ENCODE data around the gene PDXK. TPM values are rescaled to one million over a fixed set of nuclear protein-coding genes. Genes with fewer than 3 reads are reported as not detected.

PDXK gene
- total and polyA plus RNA-seq, 2 of the 13 experiments (the other 11 are each of a cell fraction or from before 2014, with no cell fraction given) = 114 to 184 TPM

DNA sequence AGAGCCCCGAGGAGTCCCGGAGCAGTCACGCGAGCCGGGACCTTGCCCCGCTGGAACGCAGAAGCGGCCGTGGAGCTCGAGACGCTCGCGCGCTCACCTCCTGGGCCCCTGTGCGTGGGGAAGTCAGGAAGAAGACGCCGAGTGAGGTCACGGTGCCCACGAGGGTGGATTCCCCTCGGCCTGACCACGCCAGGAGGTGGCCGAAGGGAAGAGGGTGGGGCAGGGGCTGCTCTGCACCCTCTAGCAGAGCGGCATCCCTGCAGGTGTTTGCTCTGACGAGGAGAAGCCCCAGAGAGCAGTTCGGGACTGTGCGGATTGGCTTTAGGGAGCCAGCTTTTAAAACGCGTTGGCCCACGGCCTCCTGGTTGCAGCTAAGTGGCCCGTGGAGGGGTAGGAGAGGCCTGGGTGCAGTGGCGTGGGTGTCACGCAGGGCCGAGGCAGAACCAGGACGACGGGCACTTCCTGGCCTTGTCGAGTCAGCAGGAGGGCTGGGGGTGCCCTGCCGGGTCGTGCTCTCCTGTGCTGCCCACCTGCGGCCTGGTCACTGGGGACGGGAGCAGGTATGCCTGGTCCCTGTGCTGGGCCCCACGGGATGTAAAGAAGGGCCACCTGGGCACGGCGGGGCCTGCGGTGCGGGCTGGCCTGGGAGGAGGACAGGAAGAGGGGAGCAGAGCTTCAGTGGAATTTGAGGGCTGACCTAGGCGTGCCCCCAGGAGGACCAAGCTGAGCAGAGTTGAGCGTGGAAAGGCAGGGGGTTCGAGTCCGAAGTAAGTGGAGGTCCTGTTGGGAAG lies 1.0 kb downstream of the PDXK start (continued):
- TF ChIP-seq ZNF552 (CRISPR knock-in tag; IDR thresholded peaks at IDR 0.05; ENCODE audit: borderline replicate concordance) (no peak), MTF1 (CRISPR knock-in tag; IDR thresholded peaks at IDR 0.05) (no peak), TCF7 (IDR thresholded peaks at IDR 0.05; ENCODE audit: low read depth) (no peak), PITX1 (CRISPR knock-in tag; IDR thresholded peaks at IDR 0.05) (no peak), SMYD3 (CRISPR knock-in tag; IDR thresholded peaks at IDR 0.05) (no peak), NFRKB (IDR thresholded peaks at IDR 0.05) (no peak), ZNF335 (CRISPR knock-in tag; IDR thresholded peaks at IDR 0.05) (0 out of 2 replicates have a peak, but pooled peaks have one; percentile 9), MXI1 (IDR thresholded peaks at IDR 0.05; ENCODE audit: borderline replicate concordance, low read depth, low read length) (no peak), TP53 (CRISPR knock-in tag; conservative IDR thresholded peaks at IDR 0.05) (no peak), RFXANK (CRISPR knock-in tag; IDR thresholded peaks at IDR 0.05) (no peak), WIZ (CRISPR knock-in tag; IDR thresholded peaks at IDR 0.05) (no peak), ZSCAN9 (CRISPR knock-in tag; IDR thresholded peaks at IDR 0.05; ENCODE audit: borderline replicate concordance) (0 out of 2 replicates have a peak, but pooled peaks have one; percentile 20), ZNF841 (CRISPR knock-in tag; IDR thresholded peaks at IDR 0.05; ENCODE audit: borderline replicate concordance) (no peak), SRSF9 (IDR thresholded peaks at IDR 0.05; ENCODE audit: borderline replicate concordance, insufficient read depth, low read depth, low read length, poor library complexity, severe bottlenecking) (no peak), ZNF546 (CRISPR knock-in tag; conservative IDR thresholded peaks at IDR 0.05) (no peak), ZNF530 (CRISPR knock-in tag; IDR thresholded peaks at IDR 0.05; ENCODE audit: low read depth) (no peak), POGZ (CRISPR knock-in tag; IDR thresholded peaks at IDR 0.05) (no peak), KLF13 (CRISPR knock-in tag; IDR thresholded peaks at IDR 0.05) (no peak)
- TF ChIP-seq, protein P1, sequence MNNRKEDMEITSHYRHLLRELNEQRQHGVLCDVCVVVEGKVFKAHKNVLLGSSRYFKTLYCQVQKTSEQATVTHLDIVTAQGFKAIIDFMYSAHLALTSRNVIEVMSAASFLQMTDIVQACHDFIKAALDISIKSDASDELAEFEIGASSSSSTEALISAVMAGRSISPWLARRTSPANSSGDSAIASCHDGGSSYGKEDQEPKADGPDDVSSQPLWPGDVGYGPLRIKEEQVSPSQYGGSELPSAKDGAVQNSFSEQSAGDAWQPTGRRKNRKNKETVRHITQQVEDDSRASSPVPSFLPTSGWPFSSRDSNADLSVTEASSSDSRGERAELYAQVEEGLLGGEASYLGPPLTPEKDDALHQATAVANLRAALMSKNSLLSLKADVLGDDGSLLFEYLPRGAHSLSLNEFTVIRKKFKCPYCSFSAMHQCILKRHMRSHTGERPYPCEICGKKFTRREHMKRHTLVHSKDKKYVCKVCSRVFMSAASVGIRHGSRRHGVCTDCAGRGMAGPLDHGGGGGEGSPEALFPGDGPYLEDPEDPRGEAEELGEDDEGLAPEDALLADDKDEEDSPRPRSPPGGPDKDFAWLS (CRISPR knock-in tag; IDR thresholded peaks at IDR 0.05; ENCODE audit: borderline replicate concordance) = no peak
- TF ChIP-seq, protein P2, sequence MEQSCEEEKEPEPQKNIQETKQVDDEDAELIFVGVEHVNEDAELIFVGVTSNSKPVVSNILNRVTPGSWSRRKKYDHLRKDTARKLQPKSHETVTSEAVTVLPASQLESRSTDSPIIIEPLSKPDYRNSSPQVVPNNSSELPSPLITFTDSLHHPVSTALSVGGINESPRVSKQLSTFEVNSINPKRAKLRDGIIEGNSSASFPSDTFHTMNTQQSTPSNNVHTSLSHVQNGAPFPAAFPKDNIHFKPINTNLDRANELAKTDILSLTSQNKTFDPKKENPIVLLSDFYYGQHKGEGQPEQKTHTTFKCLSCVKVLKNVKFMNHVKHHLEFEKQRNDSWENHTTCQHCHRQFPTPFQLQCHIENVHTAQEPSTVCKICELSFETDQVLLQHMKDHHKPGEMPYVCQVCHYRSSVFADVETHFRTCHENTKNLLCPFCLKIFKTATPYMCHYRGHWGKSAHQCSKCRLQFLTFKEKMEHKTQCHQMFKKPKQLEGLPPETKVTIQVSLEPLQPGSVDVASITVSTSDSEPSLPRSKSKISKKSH (CRISPR knock-in tag; IDR thresholded peaks at IDR 0.05; ENCODE audit: borderline replicate concordance) = 0 out of 2 replicates have a peak, but pooled peaks have one; percentile 19
- TF ChIP-seq, protein P3, sequence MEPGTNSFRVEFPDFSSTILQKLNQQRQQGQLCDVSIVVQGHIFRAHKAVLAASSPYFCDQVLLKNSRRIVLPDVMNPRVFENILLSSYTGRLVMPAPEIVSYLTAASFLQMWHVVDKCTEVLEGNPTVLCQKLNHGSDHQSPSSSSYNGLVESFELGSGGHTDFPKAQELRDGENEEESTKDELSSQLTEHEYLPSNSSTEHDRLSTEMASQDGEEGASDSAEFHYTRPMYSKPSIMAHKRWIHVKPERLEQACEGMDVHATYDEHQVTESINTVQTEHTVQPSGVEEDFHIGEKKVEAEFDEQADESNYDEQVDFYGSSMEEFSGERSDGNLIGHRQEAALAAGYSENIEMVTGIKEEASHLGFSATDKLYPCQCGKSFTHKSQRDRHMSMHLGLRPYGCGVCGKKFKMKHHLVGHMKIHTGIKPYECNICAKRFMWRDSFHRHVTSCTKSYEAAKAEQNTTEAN (CRISPR knock-in tag; conservative IDR thresholded peaks at IDR 0.05) = no peak
- TF ChIP-seq, protein P4, sequence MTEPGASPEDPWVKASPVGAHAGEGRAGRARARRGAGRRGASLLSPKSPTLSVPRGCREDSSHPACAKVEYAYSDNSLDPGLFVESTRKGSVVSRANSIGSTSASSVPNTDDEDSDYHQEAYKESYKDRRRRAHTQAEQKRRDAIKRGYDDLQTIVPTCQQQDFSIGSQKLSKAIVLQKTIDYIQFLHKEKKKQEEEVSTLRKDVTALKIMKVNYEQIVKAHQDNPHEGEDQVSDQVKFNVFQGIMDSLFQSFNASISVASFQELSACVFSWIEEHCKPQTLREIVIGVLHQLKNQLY (CRISPR knock-in tag; IDR thresholded peaks at IDR 0.05) = no peak
- TF ChIP-seq, protein P5, sequence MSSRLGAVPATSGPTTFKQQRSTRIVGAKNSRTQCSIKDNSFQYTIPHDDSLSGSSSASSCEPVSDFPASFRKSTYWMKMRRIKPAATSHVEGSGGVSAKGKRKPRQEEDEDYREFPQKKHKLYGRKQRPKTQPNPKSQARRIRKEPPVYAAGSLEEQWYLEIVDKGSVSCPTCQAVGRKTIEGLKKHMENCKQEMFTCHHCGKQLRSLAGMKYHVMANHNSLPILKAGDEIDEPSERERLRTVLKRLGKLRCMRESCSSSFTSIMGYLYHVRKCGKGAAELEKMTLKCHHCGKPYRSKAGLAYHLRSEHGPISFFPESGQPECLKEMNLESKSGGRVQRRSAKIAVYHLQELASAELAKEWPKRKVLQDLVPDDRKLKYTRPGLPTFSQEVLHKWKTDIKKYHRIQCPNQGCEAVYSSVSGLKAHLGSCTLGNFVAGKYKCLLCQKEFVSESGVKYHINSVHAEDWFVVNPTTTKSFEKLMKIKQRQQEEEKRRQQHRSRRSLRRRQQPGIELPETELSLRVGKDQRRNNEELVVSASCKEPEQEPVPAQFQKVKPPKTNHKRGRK (CRISPR knock-in tag; IDR thresholded peaks at IDR 0.05) = no peak
- TF ChIP-seq, protein P6, sequence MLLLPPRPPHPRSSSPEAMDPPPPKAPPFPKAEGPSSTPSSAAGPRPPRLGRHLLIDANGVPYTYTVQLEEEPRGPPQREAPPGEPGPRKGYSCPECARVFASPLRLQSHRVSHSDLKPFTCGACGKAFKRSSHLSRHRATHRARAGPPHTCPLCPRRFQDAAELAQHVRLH (CRISPR knock-in tag; IDR thresholded peaks at IDR 0.05; ENCODE audit: borderline replicate concordance, low read depth) = 0 out of 2 replicates have a peak, but pooled peaks have one; percentile 14

All from HepG2 (cell line).